Calu3 (cell line): ENCODE data around the gene CHST1. TPM values are rescaled to one million over a fixed set of nuclear protein-coding genes. Genes with fewer than 3 reads are reported as not detected.

Source experiments
- BruUV-seq: library from RNA; stranded (reverse); fragments of 400-500 nt; replicated peaks from 2 replicates; lab custom pipeline; 2021; lab: Mats Ljungman, UMichigan
- CTCF ChIA-PET: fragments of 300-600 bp; sonication (Branson Sonifier 250); formaldehyde crosslinking; loops from one replicate; lab custom pipeline; 2022; ENCODE audit warnings: antibody characterized with exemption; lab: Charles Lee
- DNase-seq: peaks from one replicate; pipeline ENCODE4 v3.0.0; 2022
- H3K27ac Mint-ChIP-seq: one replicate; pipeline ENCODE4 v1.8.0; 2022; ENCODE audit warnings: mixed read lengths; ENCODE audit not compliant: unreplicated experiment
- H3K27me3 Mint-ChIP-seq: one replicate; pipeline ENCODE4 v1.8.0; 2022; ENCODE audit warnings: mixed read lengths; ENCODE audit not compliant: unreplicated experiment
- H3K36me3 Mint-ChIP-seq: one replicate; pipeline ENCODE4 v1.8.0; 2022; ENCODE audit warnings: mild to moderate bottlenecking, moderate library complexity, mixed read lengths; ENCODE audit not compliant: insufficient read depth, unreplicated experiment
- H3K4me1 Mint-ChIP-seq: one replicate; pipeline ENCODE4 v1.8.0; 2022; ENCODE audit warnings: mild to moderate bottlenecking, low read depth, mixed read lengths; ENCODE audit not compliant: unreplicated experiment
- H3K4me3 Mint-ChIP-seq: one replicate; pipeline ENCODE4 v1.8.0; 2022; ENCODE audit warnings: mild to moderate bottlenecking, low read depth, moderate library complexity, mixed read lengths; ENCODE audit not compliant: unreplicated experiment
- H3K9me3 Mint-ChIP-seq: one replicate; pipeline ENCODE4 v1.8.0; 2022; ENCODE audit warnings: low read depth, mixed read lengths; ENCODE audit not compliant: unreplicated experiment
- CTCF ChIP-seq: fragments of 200-600 bp; IDR thresholded peaks from one replicate; pipeline ENCODE4 v1.8.0; 2022; ENCODE audit warnings: antibody characterized with exemption; ENCODE audit not compliant: unreplicated experiment
- intact Hi-C: fragments of 100-400 bp; cut with micrococcal nuclease; formaldehyde crosslinking; loops from one replicate; pipeline ENCODE4 v1.10.0; 2022; ENCODE audit not compliant: unreplicated experiment
- total RNA-seq: library from RNA; stranded (reverse); gene quantifications from 2 replicates; pipeline ENCODE4 v1.2.3, GENCODE V29; 2022

CHST1 gene
- total RNA-seq, 1 experiment from 2014 or later = not detected

GRCh38 chr11:45673441-45673840 is 8.0 kb upstream of the CHST1 start:
- H3K4me3 Mint-ChIP-seq = no peak overlapping the region
- peaks cover 50% of the 10 kb centered on the region for H3K27me3 Mint-ChIP-seq
- H3K36me3 Mint-ChIP-seq = peaks cover 5% of the 10 kb centered on the region
- no peaks in the 10 kb centered on the region for H3K9me3 Mint-ChIP-seq
- H3K4me1 Mint-ChIP-seq = peaks cover 9% of the 10 kb centered on the region
- no TSS peak for BruUV-seq
- no peak for DNase-seq
- H3K27ac Mint-ChIP-seq = no peak overlapping the region
- intact Hi-C loops = no loop called here
- TF ChIP-seq CTCF = no peak
- CTCF ChIA-PET = no interaction called here

- CTCF ChIA-PET = no interaction called here
- Mint-ChIP-seq H3K36me3 (peaks cover 5% of the 10 kb centered on the region), H3K4me1 (peaks cover 9% of the 10 kb centered on the region), H3K27ac (no peak overlapping the region), H3K27me3 (peaks cover 51% of the 10 kb centered on the region), H3K9me3 (no peaks in the 10 kb centered on the region), H3K4me3 (no peak overlapping the region)
- intact Hi-C loops = no loop called here
- TF ChIP-seq CTCF = no peak
- BruUV-seq = no TSS peak
- DNase-seq = no peak
These were observed 7.2 kb upstream of the CHST1 start for GRCh38 chr11:45672593-45672992.

- DNase-seq = peak; percentile 75
- Mint-ChIP-seq H3K9me3 (no peaks in the 10 kb centered on the region), H3K27me3 (peaks cover 56% of the 10 kb centered on the region), H3K4me3 (no peak overlapping the region), H3K36me3 (peaks cover 5% of the 10 kb centered on the region), H3K4me1 (peaks cover 9% of the 10 kb centered on the region), H3K27ac (no peak overlapping the region)
- TF ChIP-seq CTCF = no peak
- BruUV-seq = no TSS peak
- intact Hi-C loops = no loop called here
- CTCF ChIA-PET = interaction anchor here (1.0 kb wide), 1 partner anchor 15 kb away, joined by 4 read pairs; no protein-coding TSS in a partner anchor
These were observed 6.1 kb upstream of the CHST1 start for GRCh38 chr11:45671246-45672171.

- BruUV-seq = no TSS peak
- H3K27me3 Mint-ChIP-seq = peaks cover 56% of the 10 kb centered on the region
- intact Hi-C loops = no loop called here
- CTCF ChIA-PET = interaction anchor here (1.0 kb wide), 1 partner anchor 14 kb away, joined by 4 read pairs; no protein-coding TSS in a partner anchor
- TF ChIP-seq CTCF = no peak
- peaks cover 9% of the 10 kb centered on the region for H3K4me1 Mint-ChIP-seq
- H3K27ac Mint-ChIP-seq = no peak overlapping the region
- peaks cover 13% of the 10 kb centered on the region for H3K36me3 Mint-ChIP-seq
- DNase-seq = no peak
- H3K9me3 Mint-ChIP-seq = no peaks in the 10 kb centered on the region
- H3K4me3 Mint-ChIP-seq = no peak overlapping the region
These were observed 5.1 kb upstream of the CHST1 start for GRCh38 chr11:45670386-45671135.
